Renal cortex interstitium (tissue), 11 donors: ENCODE data around the gene SMYD3. TPM values are rescaled to one million over a fixed set of nuclear protein-coding genes. Genes with fewer than 3 reads are reported as not detected.

ENCODE experiments used
- DNase-seq, 11 donors: peaks; one replicate each; pipeline ENCODE4 v3.0.0-alpha.2; 2013; ENCODE audit warnings: low read depth in 9 of 11, low spot score in 4 of 11; ENCODE audit errors: extremely low read depth in 1 of 11
- polyA plus RNA-seq, 3 donors: library from polyadenylated mRNA; unstranded; fragments of 120-200 nt; gene quantifications; one replicate each; pipeline ENCODE4 v1.2.1, GENCODE V29; 2013; ENCODE audit not compliant: insufficient read length in 3 of 3

The SMYD3 gene
- polyA plus RNA-seq, 3 donors = 25.0 to 28.7 (median 28.5) TPM

DNA sequence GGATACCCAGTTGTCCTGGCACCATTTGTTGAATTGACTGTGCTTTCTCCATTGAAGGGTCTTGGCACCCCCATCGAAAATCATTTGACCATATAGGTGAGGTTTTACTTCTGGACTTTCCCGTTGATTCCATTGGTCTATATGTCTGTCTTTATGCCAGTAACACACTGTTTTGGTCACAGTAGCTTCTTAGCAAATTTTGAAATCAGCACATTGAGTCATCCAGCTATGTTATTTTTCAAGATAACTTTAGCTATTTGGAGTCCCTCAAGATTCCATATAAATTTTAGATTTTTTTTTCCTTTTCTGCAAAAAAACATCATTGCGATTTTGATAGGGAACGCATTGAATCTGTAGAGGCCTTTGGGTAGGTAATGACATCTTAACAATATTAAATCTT, 235.6 kb downstream of the SMYD3 start:
- no peak for DNase-seq

DNA sequence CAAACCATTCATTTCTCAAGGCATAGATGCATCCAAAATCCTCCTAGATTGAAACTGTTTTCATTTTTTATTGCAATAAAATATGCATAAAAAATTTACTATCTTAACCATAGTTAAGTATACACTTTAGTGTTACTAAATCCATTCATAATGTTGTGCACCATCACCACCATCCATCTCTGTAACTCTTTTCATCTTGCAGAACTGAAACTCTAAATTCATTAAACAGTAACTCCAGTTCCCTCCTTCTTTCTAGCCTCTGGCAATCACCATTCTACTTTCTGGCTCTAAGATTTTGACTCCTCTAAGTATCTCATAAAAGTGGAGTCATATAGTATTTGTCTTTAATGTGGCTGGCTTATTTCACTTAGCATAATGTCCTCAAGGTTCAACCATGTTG, 236.8 kb downstream of the SMYD3 start:
- DNase-seq = no peak

DNA sequence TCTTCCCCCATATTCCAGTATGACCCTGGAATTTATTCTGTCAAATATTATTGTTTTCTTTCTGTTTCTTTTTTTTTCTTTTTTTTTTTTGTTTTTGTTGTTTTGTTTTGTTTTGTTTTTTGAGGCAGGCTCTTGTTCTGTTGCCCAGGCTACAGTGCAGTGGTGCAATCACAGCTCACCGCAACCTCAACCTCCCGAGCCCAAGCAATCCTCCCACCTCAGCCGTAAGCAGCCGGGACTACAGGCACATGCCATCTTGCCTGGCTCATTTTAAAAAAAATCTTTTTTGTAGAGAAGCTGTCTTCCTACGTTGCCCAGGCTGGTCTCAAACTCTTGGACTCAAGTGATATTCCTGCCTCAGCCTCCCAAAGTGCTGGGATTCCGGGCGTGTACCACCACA, 237.6 kb downstream of the SMYD3 start:
- no peak for DNase-seq

DNA sequence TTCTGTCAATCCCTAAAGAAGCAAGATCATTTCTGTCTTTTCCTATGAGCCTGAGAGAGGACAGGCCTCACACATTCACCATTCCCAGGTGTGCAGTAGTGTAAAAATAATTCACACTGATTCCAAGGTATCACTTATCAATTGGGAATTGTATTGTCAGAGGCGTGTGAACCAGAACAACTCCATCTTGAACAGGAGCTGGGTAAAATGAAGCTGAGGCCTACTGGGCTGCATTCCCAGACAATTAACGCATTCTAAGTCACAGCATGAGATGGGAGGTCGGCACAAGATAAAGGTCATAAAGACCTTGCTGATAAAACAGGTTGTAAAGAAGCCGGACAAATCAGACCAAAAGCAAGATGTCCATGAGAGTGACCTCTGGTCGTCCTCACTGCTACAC, 239.2 kb downstream of the SMYD3 start:
- no peak for DNase-seq

DNA sequence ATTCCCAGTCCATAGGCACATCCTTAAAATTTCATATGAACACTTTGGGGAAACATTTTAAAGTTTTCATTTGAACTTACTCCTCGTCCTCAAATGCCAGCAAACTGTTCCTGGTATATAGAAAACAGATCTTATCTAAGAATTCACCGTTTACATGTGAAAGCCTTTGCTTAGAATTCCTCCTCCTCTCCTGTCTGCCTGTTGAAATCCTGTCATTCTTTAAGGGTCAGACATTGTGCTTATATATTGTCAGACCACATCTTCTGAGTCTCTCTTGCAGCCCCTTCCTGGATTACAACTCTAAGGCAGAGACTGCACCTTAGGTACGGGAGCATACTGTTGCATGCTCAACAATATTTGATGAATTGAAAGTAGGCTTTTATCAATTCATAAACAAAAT, 239.7 kb downstream of the SMYD3 start:
- no peak for DNase-seq

DNA sequence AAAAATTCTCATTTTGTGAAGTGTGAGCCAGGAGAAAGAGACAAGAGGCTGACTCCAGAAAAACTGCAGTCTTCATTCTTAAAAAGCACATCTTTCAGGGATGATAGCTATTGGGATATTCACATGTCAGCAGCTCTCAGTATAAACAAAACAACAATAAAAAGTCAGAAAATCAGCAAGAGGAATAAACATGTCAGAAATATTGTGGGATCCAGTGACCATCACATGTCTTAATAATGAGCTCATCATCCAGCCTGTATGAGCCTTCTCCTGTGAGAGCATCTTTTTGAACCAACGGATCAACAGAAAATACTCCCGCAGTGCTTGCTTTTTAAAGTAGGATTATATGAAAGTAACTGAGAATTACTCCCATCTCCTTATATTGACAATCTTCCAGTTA, 241.6 kb downstream of the SMYD3 start:
- no peak for DNase-seq

DNA sequence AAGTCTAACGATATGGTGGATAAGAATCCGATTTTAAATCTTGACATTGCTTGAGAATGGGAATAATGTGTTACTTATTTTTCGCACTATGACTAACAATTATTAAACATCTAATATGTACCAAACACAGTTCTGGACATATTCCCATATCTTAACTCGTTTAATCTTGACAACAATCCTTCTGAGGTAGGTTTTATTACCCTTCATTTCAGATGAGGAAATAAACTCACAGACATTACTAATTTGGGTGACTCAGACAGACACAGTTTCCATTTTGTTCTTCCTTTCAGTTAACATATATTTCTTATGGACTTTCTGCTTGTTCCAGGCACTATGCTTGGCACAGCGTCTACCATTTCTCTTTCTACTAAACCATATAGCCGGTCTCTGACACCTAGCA, 244.8 kb downstream of the SMYD3 start:
- DNase-seq = no peak

DNA sequence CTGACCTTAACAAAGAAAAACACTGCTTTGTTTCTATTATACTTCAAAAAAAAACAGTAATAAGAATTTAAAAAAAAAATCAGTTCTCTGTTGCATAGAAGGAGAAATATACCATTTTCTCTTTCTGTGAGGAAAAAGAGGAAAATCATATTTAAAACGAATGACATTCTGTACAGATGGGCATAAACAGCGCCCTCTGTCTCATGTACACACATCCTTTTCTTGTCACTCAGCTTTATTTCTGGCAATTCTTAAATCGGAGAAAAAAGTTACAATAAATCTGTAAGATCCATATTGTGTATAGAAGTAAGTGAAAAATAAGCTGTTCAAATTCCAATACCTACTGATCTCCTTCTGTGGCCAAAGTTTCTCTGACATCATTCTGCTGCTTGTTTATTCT, 245.4 kb downstream of the SMYD3 start:
- DNase-seq = no peak

DNA sequence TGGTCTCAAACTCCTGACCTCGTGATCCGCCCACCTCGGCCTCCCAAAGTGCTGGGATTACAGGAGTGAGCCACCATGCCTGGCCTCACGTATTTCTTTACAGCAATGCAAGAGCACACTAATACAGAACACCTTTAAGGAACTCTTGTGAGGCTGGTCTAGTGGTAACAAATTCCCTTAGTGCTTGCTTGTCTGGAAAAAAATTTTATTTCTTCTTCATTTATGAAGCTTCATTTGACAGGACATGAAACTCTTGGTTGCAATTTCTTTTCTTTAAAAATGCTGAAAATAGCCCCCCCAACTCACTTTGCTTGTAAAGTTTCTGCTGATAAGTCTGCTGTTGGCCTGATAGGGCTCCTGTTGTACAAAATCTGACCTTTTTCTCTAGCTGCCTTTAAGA, 248.8 kb downstream of the SMYD3 start:
- no peak for DNase-seq

DNA sequence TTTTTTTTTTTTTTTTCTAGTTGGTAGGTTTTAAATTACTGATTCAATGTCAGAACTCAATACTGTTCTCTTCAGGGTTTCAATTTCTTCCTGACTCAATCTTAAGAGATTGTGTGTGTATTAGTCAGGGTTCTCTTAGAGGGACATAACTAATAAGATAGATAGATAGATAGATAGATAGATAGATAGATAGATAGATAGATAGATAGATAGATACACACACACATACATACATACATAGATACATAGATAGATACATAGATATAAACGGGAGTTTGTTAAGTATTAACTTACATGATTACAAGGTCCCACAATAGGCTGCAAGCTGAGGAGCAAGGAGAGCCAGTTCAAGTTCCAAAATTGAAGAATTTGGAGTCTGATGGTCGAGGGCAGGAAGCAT, 251.3 kb downstream of the SMYD3 start:
- DNase-seq = no peak

DNA sequence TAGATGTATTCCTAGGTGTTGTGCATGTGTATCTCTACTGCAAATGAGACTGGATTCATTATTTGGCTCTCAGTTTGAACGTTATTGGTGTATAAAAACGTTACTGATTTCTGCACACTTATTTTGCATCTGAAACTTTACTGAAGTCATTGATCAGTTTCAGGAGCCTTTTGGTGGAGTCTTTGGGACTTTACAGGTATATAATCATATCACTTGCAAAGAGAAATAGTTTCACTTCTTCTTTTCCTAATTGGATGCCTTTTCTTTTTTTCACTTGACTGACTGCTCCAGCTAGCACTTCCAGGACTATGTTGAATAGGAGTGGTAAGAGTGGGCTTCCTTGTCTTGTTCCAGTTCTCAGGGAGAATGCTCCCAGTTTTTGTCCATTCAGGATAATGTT, 252.2 kb downstream of the SMYD3 start:
- DNase-seq = no peak

DNA sequence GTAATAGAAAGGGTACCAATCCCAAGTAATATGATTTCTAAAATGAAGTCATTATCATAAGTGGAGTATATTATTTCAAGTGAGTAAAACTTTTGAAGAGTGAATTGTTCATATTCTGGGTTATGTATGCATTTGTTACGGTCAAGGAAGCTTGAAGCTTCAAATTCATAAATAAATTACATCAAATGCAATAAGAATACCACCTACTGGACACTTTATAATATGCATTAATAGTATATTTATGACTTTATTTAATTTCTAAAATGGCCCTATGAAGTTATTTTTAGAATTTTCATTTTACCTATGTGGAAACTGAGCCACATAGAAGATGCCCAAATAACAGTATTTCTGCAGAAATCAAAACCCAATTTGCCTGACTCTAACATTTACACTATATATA, 260.6 kb downstream of the SMYD3 start:
- DNase-seq = no peak

DNA sequence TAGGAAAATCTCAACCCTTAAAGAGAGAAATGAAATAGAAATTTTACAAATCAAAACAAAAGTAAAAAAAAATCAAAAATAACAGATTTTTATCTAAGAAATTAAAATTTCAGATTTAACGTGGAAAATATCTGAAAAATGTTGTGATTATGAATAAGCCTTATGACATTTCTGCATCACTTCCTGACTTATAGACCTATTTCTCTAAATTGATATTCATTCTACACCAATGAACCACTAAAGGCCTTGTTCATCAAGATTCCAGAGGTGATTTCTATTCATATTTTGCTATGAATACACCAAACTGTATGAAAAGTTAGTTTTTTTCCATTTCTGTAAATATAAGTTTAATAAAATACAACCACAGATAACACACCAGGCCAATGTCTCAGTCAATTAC, 261.5 kb downstream of the SMYD3 start:
- DNase-seq = no peak

DNA sequence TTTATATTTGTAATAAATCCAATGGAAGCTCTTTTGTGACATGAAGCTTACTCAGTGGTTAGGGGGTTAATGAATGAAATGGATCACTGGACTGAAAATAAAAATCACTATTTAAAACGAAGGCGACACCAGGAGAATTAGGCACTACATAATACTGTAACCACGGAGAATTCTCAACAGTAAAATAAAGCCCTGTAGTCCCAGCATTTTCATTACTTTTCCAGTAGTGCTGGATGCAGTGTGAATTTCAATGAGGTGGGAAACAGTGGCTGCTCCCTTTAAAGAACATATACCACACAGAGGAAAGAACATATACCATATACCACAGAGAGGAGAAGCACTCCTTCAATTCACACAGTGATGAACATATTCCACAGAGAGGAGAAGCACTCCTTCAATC, 275.0 kb downstream of the SMYD3 start:
- DNase-seq = no peak

DNA sequence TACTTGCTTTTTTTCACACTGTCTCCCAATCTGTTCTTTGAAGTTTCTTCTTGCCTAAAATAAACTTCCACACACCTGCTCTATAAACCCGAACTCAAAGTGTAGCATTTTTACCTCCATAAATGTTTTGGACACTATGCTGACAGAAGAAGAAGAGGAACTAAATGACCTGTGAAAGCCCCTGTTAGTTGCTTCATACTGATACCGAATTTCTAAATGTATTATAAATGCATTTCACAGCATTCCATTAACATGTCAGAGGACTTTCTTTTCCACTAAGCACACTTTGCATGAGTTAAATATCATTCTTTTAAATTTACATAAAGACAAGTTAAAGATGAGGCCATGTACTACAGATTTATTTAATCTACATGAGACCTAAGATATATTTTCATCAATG, 281.0 kb downstream of the SMYD3 start:
- no peak for DNase-seq

DNA sequence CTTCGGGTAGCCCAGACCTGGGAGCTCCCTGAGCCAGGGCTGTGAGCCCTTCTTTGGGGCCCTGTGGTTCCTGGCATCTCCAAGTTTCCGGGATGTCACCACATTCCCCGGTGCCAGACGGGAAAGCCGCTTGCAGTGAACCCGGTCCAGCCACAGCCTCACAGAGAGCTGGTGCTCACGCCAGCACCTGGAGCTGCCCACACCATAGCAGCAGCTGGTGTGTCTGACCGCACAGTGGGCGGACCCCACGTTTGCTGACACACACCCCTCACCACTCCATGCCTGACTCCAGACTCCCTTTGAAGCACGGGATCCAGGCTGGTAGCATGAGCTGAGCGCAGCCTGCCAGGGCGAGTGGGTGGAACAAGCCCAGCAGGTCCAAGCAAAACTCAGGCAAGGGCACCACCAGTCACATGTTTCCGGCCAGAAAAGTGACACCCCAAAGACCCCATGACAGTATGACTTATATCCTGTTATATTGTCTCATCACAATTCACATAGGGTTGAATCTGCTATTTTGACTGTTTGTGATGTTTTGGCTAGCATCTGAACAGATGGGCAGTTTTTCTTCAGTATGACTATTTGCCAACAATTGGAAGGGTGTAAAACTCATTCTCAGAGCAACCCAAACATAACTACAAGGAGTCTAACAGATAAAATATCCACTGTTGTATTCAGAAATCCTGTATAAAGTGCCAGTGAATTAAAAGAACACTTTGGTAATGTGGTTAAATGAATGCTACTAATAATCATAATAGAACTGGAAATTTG, 285.4 kb downstream of the SMYD3 start:
- no peak for DNase-seq

DNA sequence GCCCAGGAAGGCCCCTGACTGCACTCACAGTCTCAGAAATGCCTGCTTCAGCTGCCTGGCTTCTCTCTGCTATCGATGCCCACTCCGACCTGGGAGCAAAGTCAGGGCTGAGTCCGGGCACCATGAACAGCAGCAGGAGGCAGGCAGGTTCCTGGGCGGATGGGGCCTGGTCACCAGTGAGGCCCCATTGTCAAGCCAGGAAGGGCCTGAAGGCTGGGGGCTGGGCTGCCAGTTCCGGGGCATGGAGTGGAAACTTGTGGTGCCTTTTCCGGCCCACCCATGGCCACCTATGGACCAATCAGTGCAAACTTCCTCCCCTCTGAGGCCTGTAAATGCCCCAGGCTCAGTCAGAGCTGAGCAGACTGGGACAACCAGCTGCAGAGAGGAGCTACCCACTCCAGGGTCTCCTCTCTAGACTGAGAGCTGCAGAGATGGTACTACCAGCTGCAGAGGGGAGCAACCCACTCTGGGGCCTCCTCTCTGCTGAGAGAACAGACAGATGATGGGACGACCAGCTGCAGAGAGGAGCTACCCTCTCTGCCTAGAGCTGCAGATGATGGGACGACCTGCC, 286.5 kb downstream of the SMYD3 start:
- DNase-seq = no peak

DNA sequence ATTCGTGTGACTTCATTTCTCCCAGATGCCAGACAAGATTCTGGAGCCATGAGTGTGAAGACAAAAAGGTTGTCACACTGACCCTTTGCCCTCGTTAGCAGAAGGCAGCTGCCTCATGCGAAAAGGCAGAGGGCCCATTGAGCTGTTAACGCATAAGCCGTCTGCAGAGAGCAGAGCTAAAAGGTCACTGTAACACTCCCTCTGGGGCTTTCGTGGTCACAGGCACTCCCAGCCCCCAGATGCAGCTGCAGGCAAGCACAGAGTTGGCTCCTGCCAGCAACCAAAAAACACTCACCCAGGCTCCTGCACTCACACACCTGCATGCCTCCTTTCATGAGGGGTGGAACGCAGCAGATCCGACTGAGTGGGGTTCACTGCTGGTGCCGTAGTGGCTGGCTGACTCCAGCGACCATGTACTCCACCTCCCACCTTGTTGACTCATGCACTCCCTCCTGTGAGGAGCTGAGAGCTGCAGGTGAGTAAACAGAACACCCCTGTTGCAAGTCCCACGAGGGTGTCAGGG, 287.5 kb downstream of the SMYD3 start:
- DNase-seq = no peak

DNA sequence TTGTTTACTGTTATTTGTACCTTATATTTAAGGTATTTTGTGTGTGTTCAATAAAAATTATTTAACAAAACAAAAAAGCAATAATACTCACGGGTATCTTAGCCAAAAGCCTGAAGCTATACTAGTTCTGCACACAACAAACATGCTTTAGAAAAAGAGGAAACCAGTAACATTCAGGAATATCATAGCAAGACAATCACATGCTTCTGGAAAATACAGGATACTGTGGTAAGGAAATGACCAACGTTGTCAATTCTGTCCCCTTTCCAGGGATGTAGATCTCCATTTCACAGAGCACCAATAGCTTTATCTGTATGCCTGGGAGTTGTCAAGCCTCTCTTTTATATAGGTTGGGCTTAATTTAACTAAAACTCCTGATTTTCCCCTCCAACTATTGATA, 288.4 kb downstream of the SMYD3 start:
- no peak for DNase-seq

DNA sequence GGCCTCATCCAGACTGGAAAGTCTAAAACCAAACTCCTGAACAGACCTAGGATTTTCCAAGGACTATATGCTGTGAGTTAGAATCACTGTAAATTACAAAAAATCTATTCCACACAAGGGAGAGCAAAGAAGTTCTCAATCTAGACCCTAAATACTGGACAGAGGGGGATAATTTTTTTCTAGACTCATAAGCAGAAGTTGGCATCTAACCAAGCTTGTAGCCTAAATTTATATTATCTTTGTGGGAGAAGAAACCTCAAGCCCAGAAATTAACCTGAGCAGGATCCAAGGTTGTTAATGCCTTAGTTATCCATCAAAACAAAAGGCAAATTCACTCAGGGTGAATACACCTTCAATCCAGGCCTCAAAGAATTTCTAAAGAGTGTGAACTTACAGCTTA, 290.2 kb downstream of the SMYD3 start:
- no peak for DNase-seq

DNA sequence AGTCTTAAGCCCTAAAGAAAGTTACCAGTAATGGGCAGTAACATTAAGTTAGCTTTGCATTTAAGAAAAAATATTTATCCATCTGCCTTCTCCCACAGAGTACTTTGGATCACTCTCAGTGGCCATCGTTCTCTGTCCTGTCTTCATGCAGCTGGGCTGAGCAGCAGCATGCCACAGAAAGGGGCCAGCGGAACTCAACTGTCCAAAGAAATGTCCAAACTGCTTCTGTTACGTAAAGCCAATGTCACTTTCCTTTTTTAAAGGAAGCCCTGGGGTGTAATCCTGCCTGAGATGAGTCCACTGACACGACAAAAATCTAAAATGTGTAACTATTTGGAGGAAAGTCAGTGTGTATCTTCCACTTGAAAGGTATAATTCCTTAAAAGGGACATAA, 291.6 kb downstream of the SMYD3 start:
- peak in 1 of 11 donors; percentile 38 for DNase-seq
